ENCODE data around the gene UBAP2L. TPM values are rescaled to one million over a fixed set of nuclear protein-coding genes. Genes with fewer than 3 reads are reported as not detected.

UBAP2L gene
- total and polyA plus RNA-seq, 9 of the 15 experiments (the other 6 are each of a cell fraction or from before 2014, with no cell fraction given), result 75.0 to 245 (median 119) TPM

GRCh38 chr1:154186852-154187501 lies 33.8 kb upstream of the UBAP2L start (continued):
- TF ChIP-seq, protein P1, sequence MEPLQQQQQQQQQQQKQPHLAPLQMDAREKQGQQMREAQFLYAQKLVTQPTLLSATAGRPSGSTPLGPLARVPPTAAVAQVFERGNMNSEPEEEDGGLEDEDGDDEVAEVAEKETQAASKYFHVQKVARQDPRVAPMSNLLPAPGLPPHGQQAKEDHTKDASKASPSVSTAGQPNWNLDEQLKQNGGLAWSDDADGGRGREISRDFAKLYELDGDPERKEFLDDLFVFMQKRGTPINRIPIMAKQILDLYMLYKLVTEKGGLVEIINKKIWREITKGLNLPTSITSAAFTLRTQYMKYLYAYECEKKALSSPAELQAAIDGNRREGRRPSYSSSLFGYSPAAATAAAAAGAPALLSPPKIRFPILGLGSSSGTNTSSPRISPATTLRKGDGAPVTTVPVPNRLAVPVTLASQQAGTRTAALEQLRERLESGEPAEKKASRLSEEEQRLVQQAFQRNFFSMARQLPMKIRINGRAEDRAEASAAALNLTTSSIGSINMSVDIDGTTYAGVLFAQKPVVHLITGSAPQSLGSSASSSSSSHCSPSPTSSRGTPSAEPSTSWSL (CRISPR knock-in tag; IDR thresholded peaks at IDR 0.05; ENCODE audit: borderline replicate concordance), result no peak
- TF ChIP-seq GABPA (tag; conservative IDR thresholded peaks at IDR 0.05; ENCODE audit: low read depth) (no peak), ZNF318 (IDR thresholded peaks at IDR 0.05; ENCODE audit: borderline replicate concordance in 1 of 2, low read depth in 1 of 2) (no peak), PHB (CRISPR knock-in tag; IDR thresholded peaks at IDR 0.05) (no peak), FOXJ2 (tag; IDR thresholded peaks at IDR 0.05) (no peak), ZNF239 (CRISPR knock-in tag; IDR thresholded peaks at IDR 0.05) (no peak), ZKSCAN1 (IDR thresholded peaks at IDR 0.05; ENCODE audit: low read depth, low read length) (0 out of 2 replicates have a peak, but pooled peaks have one; percentile 64), ZC3H11A (IDR thresholded peaks at IDR 0.05; ENCODE audit: low read depth, low read length) (no peak), RB1 (IDR thresholded peaks at IDR 0.05; ENCODE audit: low read depth) (no peak; the same call in 1 of the 2 replicates), NFXL1 (CRISPR knock-in tag; IDR thresholded peaks at IDR 0.05) (no peak), ZKSCAN8 (CRISPR knock-in tag; IDR thresholded peaks at IDR 0.05) (no peak), ZNF511 (CRISPR knock-in tag; IDR thresholded peaks at IDR 0.05) (no peak), ZNF644 (tag; IDR thresholded peaks at IDR 0.05; ENCODE audit: low read depth) (no peak), ELF2 (CRISPR knock-in tag; IDR thresholded peaks at IDR 0.05) (no peak)
- TF ChIP-seq, protein P2, sequence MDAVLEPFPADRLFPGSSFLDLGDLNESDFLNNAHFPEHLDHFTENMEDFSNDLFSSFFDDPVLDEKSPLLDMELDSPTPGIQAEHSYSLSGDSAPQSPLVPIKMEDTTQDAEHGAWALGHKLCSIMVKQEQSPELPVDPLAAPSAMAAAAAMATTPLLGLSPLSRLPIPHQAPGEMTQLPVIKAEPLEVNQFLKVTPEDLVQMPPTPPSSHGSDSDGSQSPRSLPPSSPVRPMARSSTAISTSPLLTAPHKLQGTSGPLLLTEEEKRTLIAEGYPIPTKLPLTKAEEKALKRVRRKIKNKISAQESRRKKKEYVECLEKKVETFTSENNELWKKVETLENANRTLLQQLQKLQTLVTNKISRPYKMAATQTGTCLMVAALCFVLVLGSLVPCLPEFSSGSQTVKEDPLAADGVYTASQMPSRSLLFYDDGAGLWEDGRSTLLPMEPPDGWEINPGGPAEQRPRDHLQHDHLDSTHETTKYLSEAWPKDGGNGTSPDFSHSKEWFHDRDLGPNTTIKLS (IDR thresholded peaks at IDR 0.05; ENCODE audit: borderline replicate concordance, low read depth), result peak; percentile 49; the same call in 1 of the 2 replicates
